ENCODE measurements around the gene FGFRL1. TPM values are rescaled to one million over a fixed set of nuclear protein-coding genes. Genes with fewer than 3 reads are reported as not detected.
"Not testable (repeated sequence)": the region's sequence is repeated elsewhere in the genome, so short reads cannot be mapped to it uniquely, and the experiment has no call there.

Gene FGFRL1
- total and polyA plus RNA-seq, 2 donors from 2014 or later, result 22.0 to 25.5 TPM

DNA sequence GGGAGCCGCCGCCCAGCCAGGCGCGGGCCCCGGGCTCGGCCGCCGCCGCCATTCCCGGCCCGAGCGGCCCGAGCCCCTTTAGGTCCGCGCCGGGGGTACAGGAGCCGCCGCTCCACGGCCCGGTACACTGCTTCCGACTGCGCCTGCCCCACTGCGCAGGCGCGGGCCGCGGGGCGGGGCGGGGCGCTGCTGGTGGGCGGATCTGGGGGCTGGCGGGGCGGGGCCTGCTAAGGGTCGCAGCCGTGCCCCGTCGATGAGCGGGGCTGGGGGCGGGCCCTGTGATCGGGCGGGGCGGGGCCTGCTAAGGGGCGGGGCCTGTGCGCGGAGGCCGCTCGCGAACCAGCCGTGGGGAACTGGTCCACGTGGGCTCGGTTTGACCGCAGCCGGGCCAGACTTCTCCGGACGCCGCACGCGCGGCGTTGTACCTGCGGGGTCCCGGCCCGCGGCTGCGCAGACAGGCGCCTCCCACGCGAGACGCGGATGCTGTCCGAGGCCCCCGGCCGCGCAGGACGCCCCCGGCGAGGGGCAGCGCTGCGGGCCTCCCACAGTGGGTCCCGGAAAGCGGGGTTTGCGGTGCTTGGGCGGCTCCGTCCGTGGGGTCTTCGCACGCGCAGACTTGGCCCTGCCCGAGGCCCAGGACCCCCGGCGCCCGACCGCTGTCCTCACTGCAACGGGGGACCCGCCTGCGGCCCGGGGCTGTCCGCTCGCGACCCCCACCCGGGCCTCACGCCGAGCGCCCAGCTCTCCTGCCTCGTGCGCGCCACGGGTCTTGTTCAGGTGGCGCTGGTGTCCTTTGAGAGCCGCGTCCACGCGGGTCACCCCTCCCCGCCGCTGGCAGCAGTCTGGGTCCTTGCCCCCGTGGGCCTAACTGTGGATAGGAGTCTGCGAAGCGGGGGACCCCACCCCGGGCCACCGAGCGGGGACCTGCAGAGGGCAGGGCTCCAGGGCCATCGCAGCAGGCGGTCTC lies 37.7 kb upstream of the FGFRL1 start, which contains the start of gene DGKQ:
Gene DGKQ, minus strand, starts transcription at position 139 of the 967 bp plus-strand sequence. Its CDS starts 87 bp downstream, at position 52.
- TF ChIP-seq CTCF (IDR thresholded peaks at IDR 0.05; ENCODE audit: borderline replicate concordance, extremely low read depth, insufficient read depth), result no peak
- Histone ChIP-seq H3K27me3 (ENCODE audit: control insufficient read depth, insufficient read depth, low read length) (no peaks in the 10 kb centered on the region), H3K36me3 (ENCODE audit: control insufficient read depth in 2 of 3, insufficient read depth in 3 of 3, low read length in 3 of 3) (no peaks in the 10 kb centered on the region), H3K9me3 (ENCODE audit: control insufficient read depth in 2 of 3, insufficient read depth in 1 of 3, low read length in 3 of 3) (no peaks in the 10 kb centered on the region), H3K4me1 (ENCODE audit: control insufficient read depth in 2 of 3, insufficient read depth in 2 of 3, low read depth in 1 of 3, low read length in 3 of 3) (peaks cover 0 to 18% (median 5%) of the 10 kb centered on the region in 3 donors), H3K9ac (ENCODE audit: low read length in 3 of 3) (no peak within 1 kb of the TSS), H3K4me3 (ENCODE audit: low read length in 3 of 3) (peak within 1 kb of the TSS in 2 of 3 donors; percentile 45 to 60), H3K27ac (ENCODE audit: low read depth in 2 of 2, low read length in 2 of 2) (no peak within 1 kb of the TSS)
- peak; percentile 84 to 96 (median 93) for DNase-seq
- intact Hi-C loops (cut with DNase I), result no loop called here
- no peak for FAIRE-seq

DNA sequence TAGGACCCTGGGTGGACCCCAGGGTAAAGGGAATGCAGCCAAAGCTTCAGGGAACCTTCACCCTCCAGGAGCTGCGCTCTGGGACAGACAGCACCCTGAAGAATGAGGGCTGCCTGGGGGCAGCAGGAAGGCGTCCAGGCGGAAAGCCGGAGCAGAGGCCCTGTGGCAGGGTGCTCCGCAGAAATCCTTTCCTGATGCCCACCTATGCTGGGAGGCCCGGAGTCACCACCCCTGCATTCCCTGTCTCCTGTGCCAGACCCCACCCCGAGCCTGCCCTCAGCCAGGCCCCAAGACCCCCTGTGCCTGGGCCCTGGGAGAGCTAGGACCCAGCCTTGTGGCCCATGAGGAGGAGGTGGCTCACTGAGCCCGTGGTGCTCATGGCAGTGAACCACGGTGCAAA lies 36.8 kb upstream of the FGFRL1 start:
- FAIRE-seq (no peak), DNase-seq (no peak)
- no peaks in the 10 kb centered on the region for H3K27me3 ChIP-seq (ENCODE audit: control insufficient read depth, insufficient read depth, low read length)
- H3K9me3 ChIP-seq (ENCODE audit: control insufficient read depth in 2 of 3, insufficient read depth in 1 of 3, low read length in 3 of 3), result no peaks in the 10 kb centered on the region
- no peak for TF ChIP-seq CTCF (IDR thresholded peaks at IDR 0.05; ENCODE audit: borderline replicate concordance, extremely low read depth, insufficient read depth)
- H3K27ac ChIP-seq (ENCODE audit: low read depth in 2 of 2, low read length in 2 of 2), result no peak overlapping the region
- peaks cover 0 to 18% (median 5%) of the 10 kb centered on the region in 3 donors for H3K4me1 ChIP-seq (ENCODE audit: control insufficient read depth in 2 of 3, insufficient read depth in 2 of 3, low read depth in 1 of 3, low read length in 3 of 3)
- H3K4me3 ChIP-seq (ENCODE audit: low read length in 3 of 3), result no peak overlapping the region
- H3K36me3 ChIP-seq (ENCODE audit: control insufficient read depth in 2 of 3, insufficient read depth in 3 of 3, low read length in 3 of 3), result no peaks in the 10 kb centered on the region
- intact Hi-C loops (cut with DNase I), result no loop called here
- no peak overlapping the region for H3K9ac ChIP-seq (ENCODE audit: low read length in 3 of 3)

DNA sequence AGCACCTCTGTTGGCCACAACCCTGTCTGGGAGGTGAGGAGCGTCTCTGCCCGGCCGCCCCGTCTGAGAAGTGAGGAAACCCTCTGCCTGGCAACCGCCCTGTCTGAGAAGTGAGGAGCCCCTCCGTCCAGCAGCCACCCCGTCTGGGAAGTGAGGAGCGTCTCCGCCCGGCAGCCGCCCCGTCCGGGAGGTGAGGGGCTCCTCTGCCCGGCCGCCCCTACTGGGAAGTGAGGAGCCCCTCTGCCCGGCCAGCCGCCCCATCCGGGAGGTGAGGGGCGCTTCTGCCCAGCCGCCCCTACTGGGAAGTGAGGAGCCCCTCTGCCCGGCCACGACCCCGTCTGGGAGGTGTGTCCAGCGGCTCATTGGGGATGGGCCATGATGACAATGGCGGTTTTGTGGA lies 35.4 kb upstream of the FGFRL1 start:
- H3K4me3 ChIP-seq (ENCODE audit: low read length in 3 of 3); intact Hi-C loops (cut with DNase I); H3K27ac ChIP-seq (ENCODE audit: low read depth in 2 of 2, low read length in 2 of 2); H3K9me3 ChIP-seq (ENCODE audit: control insufficient read depth in 2 of 3, insufficient read depth in 1 of 3, low read length in 3 of 3); DNase-seq; FAIRE-seq; H3K36me3 ChIP-seq (ENCODE audit: control insufficient read depth in 2 of 3, insufficient read depth in 3 of 3, low read length in 3 of 3); H3K9ac ChIP-seq (ENCODE audit: low read length in 3 of 3); H3K27me3 ChIP-seq (ENCODE audit: control insufficient read depth, insufficient read depth, low read length): not testable (repeated sequence)
- peaks cover 0 to 18% (median 5%) of the 10 kb centered on the region in 3 donors for H3K4me1 ChIP-seq (ENCODE audit: control insufficient read depth in 2 of 3, insufficient read depth in 2 of 3, low read depth in 1 of 3, low read length in 3 of 3)

DNA sequence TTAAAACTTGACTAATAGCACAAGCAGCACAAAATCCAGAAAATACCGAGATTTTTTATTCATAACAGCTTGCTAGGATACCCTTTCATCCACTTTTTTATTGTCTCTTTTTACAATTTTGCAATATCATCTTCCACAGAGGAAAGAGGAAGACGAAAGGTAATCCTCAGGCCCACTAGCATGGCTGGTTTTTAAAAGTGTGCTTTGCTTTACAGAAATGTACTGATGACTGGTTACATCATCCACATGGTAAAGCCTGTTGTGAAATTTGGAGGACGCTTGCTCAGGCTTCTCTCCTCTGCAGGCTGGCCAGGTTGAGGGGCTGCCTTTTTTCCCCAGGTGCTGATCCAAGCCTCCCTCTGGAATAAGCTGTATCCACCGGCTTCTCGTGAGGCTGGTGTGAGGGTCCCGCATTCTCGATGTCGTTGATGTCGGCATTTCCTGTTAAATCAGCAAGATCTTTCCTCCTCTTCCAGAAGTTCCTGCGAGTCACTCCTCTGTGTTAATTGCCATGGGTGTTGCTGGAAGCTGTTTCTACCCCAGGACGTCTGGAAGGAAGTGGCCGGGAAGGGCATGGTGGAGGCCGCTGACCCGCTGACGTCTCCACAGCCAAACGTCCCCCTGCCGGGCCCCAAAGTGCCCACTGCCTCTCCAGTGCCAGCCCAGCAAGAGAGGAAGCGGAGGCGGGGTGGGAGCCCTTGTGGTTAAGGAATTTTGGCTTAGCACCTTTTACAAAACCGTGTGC lies 32.3 kb upstream of the FGFRL1 start:
- FAIRE-seq (no peak), DNase-seq (no peak)
- Histone ChIP-seq H3K4me3 (ENCODE audit: low read length in 3 of 3) (no peak overlapping the region), H3K4me1 (ENCODE audit: control insufficient read depth in 2 of 3, insufficient read depth in 2 of 3, low read depth in 1 of 3, low read length in 3 of 3) (no peaks in the 10 kb centered on the region), H3K27me3 (ENCODE audit: control insufficient read depth, insufficient read depth, low read length) (no peaks in the 10 kb centered on the region), H3K9me3 (ENCODE audit: control insufficient read depth in 2 of 3, insufficient read depth in 1 of 3, low read length in 3 of 3) (no peaks in the 10 kb centered on the region), H3K27ac (ENCODE audit: low read depth in 2 of 2, low read length in 2 of 2) (no peak overlapping the region), H3K36me3 (ENCODE audit: control insufficient read depth in 2 of 3, insufficient read depth in 3 of 3, low read length in 3 of 3) (no peaks in the 10 kb centered on the region), H3K9ac (ENCODE audit: low read length in 3 of 3) (no peak overlapping the region)
- intact Hi-C loops (cut with DNase I), result no loop called here
- no peak for TF ChIP-seq CTCF (IDR thresholded peaks at IDR 0.05; ENCODE audit: borderline replicate concordance, extremely low read depth, insufficient read depth)
